ENCODE results near the gene INTS4.

DNA sequence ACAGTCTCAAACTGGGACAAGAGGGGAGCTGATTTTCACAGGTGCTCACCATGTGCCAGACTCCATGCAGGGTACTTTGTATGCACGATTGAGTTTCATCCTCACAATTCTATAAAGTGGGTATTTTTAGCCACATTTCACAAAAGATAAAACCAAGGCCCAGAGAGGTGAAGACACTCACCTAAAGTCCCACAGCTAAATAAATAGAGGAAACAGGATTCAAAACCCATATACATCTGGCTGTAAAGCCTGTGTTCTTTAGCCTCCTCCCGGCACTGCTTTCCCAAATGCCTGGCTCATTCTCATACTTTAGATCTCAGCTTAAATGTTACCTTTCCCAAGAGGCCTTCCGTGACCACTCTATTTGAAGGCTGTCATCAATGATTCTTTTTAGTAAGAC is 41.8 kb upstream of the INTS4 start:
- TF ChIP-seq, protein P1, sequence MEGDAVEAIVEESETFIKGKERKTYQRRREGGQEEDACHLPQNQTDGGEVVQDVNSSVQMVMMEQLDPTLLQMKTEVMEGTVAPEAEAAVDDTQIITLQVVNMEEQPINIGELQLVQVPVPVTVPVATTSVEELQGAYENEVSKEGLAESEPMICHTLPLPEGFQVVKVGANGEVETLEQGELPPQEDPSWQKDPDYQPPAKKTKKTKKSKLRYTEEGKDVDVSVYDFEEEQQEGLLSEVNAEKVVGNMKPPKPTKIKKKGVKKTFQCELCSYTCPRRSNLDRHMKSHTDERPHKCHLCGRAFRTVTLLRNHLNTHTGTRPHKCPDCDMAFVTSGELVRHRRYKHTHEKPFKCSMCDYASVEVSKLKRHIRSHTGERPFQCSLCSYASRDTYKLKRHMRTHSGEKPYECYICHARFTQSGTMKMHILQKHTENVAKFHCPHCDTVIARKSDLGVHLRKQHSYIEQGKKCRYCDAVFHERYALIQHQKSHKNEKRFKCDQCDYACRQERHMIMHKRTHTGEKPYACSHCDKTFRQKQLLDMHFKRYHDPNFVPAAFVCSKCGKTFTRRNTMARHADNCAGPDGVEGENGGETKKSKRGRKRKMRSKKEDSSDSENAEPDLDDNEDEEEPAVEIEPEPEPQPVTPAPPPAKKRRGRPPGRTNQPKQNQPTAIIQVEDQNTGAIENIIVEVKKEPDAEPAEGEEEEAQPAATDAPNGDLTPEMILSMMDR (optimal IDR thresholded peaks at IDR 0.05 in 1 of 3, IDR thresholded peaks at IDR 0.05 in 1 of 3, conservative IDR thresholded peaks at IDR 0.05 in 1 of 3; ENCODE audit: extremely low read depth in 1 of 3, insufficient read depth in 2 of 3, low read length in 3 of 3) = no peak
- no peak for TF ChIP-seq EZH2 (IDR thresholded peaks at IDR 0.05; ENCODE audit: low read length)
